ELR (cell line): ENCODE data around the gene CTIF.

Experiments
- DNase-seq: peaks from one replicate; pipeline ENCODE4 v3.0.0-alpha.2; 2015; ENCODE audit warnings: low read depth

Gene CTIF

DNA sequence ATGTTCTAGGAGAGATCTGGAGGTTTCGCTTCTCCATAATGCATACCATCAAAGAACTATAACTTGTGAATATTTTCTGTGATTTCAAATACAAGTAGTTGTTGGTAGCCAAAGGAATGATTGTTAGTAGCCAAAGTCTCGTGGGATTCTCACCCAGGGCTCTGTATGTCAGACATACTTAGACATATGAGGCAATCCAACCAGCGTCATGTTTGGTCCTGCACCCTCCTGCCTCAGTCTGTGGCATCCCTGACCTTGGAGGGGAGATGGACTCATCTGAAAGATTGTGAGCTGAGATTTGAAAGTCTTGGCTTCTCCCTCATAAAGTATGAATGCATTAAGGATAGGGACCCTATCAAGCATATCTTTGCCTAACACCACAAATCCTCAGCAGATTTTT, 81.2 kb downstream of the CTIF start:
- no peak for DNase-seq

- peak; percentile 94 for DNase-seq
These were observed 82.4 kb downstream of the CTIF start for GRCh38 chr18:48621240-48621639.

DNA sequence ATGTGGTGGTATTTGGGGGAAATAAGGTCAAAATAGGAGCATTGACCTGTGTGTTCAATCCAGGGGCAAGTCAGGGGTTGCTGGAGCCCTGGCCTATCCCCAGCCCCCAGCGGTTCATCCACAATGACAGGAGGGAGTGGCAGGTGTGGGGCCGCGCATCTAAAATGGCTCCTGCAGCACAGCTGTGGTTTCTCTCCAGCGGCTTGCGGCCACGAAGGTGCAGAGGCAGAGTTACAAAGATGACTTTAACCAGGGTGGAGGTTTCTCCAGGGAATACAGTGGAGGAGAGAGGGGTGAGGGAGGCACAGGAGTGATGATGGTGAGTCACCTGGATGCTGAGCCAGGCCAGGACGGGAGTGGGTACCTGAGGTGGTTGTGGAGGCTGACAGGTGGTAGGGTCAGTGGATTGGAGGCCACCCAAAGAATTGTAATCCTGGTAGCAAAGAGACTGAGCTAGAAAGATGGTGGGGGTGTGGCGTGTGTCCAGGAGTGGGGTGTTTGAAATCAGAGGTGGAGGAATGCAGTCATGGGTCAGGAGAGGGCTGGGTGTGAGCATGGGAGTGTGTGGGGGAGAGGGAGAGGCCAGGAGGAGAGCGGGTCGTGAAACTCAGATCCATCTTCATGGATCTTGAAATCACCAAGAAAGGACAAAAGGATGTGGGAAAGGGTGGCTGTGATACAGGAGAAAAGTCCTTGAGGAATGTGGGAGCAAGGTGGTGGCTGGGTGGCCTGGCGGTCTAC, 83.2 kb downstream of the CTIF start:
- peak; percentile 16 for DNase-seq

GRCh38 chr18:48622911-48623431, 84.1 kb downstream of the CTIF start:
- peak; percentile 58 for DNase-seq

DNA sequence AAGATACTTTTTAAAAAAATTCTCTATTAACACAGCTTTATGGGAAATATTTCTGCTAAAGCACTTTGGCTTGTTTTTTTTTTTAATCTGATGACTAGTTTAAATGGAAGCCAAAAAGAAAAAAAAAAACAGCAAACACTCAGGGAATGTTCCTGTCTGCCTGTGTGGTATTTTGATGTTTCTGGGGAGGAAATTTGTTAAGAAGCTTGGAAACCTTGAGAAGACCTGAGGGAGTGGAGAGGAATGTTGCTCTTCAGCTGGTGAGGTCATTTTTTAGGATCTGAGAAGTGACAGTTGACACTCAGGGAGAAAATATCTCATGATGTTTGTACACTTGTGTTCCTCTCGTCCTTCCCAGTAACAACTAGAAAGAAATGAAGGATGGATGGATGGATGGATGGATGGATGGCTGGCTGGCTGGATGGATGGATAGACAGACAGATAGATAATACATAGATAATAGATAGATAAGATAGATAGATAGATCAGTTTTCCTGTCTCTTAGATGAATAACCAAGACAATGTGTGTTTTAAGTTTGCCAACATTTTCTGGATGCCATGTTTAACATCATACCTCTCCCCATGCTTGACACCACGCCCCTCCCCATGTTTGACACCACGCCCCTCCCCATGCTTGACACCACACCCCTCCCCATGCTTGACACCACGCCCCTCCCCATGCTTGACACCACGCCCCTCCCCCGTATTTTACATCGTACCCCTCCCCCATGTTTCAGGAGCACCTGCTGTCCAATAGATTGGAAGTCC, 84.8 kb downstream of the CTIF start:
- DNase-seq, result peak; percentile 90

- DNase-seq, result no peak
These were observed 86.0 kb downstream of the CTIF start for GRCh38 chr18:48624856-48625255.

DNA sequence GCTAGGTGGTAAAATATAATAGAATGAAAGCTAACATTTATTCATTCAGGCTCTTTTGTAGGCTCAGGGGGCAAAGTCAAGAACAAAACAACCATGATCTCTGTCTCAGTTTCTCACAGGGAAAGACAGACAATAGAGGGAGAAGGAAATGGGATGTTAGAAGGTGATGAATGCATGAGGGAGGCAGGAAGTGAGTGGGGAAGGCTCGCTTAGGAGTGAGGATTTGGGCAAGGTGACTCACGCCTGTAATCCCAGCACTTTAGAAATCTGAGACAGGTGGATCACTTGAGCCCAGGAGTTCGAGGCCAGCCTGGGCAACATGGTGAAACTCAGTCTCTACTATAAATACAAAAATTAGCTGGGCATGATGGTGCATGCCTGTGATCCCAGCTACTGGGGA, 88.4 kb downstream of the CTIF start:
- peak; percentile 76 for DNase-seq

DNA sequence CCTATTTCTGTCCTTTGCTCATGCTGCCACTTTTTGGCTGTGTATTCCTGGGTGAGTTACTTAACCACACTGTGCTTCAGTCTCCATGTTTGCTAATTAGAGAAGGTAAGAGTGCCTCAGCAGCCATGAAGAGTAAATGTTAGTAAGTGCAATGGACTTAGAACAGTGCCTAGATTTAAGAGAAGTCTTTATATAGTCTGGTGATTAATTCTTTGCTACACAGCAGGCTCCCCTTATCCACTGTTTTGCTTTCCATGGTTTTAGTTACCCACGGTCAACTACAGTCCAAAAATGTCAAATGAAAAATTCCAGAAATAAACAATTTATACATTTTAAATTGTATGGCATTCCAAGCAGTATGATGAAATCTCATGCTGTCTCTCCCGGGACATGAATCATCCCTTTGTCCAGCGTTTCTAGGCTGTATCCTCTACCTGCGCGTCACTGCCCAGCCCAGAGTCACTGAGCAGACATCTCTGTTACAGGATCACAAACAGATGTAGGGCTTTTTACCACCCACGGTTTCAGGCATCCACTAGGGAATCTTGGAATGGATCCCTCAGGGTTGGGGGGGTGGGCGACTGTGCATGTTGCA, 91.0 kb downstream of the CTIF start:
- DNase-seq, result peak; percentile 97

- DNase-seq, result no peak
These were observed 93.0 kb downstream of the CTIF start for GRCh38 chr18:48631851-48632250.

DNA sequence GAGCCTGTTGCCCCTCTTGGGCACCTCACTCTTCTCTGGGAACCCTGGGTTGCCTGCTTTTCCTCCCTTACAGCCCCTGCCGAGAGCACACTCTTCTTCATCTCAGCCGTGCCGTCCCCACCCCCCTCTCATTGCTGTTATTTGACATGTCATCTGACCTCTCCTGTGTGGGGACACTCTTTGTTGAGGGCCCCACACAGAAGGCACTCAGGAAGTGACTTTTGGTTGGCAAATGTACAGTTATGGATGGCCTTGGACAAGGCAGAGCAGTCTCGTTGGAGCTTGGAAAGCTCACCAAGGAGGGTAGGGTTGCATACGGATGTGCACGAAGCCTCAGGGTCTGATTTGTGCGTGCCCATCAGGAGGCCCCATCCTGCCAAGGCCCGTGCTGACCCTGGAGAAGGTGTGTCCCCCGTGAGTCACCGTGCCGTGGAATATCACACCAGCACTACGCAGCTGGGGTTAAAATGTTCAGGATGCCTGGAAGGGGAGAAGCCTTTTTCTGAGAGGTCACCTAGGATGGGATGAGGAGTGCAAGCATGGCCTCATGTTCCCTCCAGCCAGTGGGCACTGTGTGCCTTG, 93.9 kb downstream of the CTIF start:
- no peak for DNase-seq

GRCh38 chr18:48634491-48634890, 95.7 kb downstream of the CTIF start:
- DNase-seq, result no peak

DNA sequence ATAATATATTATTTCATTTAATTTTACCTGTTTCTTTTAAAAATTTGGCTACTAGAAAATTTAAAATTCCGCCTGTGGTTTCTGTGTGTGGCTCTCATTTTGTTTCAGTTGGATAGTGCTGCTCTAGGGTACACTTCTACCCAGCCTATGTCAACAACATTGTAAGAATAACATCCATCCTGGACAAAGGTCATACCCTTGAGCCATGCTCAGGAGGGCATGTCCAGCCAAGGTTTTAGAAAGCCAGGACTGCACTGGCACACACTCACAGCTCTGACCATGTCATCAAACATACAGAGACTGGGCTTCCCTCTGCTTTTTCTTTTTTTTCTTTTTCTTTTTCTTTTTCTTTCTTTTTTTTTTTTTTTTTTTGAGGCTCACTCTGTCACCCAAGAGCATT, 96.1 kb downstream of the CTIF start:
- no peak for DNase-seq

GRCh38 chr18:48635806-48636205, 97.0 kb downstream of the CTIF start:
- DNase-seq, result no peak

GRCh38 chr18:48636436-48636835, 97.6 kb downstream of the CTIF start:
- DNase-seq, result no peak

DNA sequence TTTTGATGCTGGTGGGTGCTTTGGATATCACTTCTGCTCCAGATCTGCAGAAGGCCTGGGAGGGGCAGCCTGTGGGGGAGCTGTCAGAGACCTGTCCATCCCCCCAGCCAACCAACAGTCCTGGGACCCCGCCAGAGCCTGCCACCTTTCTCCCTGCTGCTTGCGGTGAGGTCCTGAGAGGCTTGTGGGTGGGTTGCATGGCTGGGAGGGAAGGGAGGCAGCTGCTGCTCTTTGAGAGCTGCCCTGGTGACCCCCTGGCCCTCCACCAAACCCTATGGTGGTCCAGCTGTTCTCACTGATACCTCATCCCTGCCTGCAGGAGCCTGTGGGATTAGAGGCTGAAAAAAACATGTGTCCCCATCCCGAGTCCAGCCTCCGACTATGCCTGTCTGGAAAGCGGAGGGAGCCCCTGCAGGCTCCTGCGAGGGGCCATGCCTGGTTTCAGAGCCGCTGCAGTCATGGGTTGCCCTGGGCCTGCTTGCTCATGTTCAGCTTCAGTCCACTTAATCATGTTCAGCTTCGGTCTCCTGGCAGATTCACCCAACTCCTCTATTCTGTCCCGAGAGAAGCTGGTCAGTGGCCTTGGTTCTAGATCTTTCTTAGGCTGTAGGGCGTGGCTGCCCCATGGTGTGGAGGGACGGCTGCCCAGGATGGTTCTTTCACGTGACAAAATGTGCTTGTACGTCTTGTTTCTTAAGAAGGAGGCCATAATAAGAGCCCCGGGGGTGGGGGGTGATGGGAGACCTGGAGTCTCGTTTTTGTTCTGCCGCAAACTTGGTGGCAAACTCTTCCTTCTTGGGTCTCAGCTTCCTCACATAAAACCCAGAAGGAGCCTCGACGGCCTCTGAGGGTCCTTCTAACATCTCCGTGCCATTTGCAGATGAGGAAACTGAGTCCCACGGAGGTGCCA, 98.5 kb downstream of the CTIF start:
- no peak for DNase-seq

DNA sequence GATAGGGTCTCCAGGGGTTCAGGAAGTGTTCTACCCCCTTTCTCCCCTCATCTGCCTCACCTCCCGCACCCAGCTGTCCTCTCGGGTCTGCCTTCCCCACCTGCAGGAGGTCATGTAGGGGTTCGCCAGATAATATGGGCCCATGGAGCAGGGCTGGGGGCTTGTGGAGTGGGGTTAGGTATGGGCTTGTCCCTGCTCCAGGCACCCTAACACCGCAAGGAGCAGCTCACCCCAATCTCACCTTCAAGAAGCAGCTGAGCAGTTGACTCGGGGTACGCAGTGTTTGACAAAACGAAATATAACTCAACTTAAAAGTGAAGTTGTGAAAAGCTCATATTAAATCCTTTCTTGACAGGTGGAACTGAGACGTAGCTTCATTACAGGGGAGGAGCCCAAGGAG, 99.6 kb downstream of the CTIF start:
- DNase-seq, result no peak

GRCh38 chr18:48638896-48639771, 100.3 kb downstream of the CTIF start:
- DNase-seq, result no peak

DNA sequence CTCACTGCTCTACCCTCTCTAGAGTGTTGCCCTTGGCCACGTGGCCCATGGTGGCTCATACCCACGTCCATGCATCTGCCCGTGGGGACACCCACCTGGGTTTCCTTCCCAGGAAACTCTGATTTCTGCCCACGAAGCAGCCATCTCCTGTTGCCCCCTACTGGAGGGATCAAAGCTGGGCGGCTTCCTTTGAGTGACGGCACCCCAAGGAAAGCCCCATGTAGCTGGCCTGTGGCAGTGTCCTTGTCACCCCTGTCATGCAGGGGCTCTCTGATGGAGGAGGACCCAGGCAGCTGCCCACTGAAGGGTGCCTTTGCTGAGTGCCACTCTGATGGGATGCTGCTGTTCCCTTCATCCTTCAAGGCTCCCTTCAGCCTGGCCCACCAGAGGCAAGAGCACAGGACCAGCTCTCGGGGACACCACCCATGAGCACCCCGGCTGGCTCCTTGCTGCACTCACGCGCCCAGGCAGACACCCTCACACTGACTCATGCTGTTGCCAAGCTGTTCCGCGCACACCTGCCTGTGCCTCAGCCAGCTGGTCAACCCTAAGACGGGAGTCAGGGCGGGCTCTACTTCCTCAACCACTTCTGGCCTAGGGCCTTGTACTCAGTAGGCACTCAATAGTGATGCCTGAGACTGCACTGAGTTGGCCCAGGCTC, 101.1 kb downstream of the CTIF start:
- no peak for DNase-seq

- DNase-seq, result peak; percentile 67
These were observed 101.9 kb downstream of the CTIF start for GRCh38 chr18:48640566-48641270.
